Activated CD4-positive, alpha-beta T cell treated with anti-CD3 and anti-CD28 coated beads, Interleukin-10, Interleukin-2, amounts not matched to agents 100 ng/mL and 50 ng/mL, durations not matched to agents 16 hours and 8 hours (primary cell): ENCODE data around the gene GALNT15.

Experiments
- DNase-seq: peaks from one replicate; pipeline ENCODE4 v3.0.0-alpha.2; 2020

The GALNT15 gene

DNA sequence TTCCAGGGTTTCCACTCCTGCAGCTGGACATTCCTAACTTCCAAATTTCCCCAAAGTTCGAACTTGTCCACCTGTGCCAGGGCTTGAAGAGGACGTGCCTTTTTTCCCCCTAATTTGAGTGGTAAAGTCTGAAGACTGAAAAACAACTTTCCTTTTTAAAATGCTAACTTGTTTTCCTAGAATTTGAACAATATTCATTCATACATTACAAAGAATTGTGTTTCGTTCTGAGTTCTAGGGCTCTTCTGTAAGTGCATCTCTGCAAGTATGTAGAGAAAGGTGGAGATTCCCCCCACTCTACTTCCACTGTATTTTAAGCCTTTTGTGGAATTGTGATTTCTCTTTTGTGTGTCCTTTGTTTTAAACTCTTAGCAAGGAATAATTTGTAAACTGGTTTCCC is 80.8 kb downstream of the GALNT15 start:
- DNase-seq = peak; percentile 41

- DNase-seq = no peak
Measured at GRCh38 chr3:16255726-16256125, 81.2 kb downstream of the GALNT15 start.

- peak; percentile 20 for DNase-seq
Measured at GRCh38 chr3:16257309-16257708, 82.8 kb downstream of the GALNT15 start.

DNA sequence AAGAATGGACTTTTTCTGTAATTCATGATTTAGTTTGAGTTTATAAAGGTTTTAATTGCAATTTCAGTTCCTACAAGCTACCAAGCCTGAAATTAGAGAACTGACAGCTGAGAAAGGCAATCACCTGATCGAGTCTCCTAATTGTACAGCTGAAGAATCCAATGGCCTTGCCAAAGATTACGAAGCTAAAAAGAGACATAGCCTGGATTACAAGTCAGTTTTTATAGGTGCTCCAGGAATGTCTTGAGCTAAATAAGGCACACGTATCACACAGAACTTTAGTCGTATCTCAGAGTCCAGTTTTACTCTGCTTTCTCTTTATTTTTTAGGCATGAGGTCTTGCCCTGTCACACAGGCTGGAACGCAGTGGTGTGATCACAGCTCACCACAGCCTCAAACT is 83.7 kb downstream of the GALNT15 start:
- DNase-seq = no peak

DNA sequence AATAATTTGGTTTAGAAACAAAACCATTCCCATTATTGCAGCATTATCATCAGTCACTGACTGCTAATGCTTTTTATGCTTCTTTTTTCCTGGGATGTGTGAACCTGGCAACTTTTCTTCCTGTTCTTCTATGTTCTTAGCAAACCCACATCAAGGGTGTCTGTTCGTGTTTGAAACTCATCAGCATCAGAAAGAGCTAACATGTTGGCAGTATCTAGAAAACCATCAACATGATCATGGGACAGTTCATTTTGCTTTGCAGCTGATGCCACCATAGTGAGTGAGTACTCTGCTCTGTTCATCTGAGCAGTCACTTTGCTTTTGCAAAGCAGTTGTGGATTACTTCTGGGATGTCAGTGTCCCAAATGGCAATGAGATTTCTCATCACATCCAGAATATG is 84.4 kb downstream of the GALNT15 start:
- no peak for DNase-seq

DNA sequence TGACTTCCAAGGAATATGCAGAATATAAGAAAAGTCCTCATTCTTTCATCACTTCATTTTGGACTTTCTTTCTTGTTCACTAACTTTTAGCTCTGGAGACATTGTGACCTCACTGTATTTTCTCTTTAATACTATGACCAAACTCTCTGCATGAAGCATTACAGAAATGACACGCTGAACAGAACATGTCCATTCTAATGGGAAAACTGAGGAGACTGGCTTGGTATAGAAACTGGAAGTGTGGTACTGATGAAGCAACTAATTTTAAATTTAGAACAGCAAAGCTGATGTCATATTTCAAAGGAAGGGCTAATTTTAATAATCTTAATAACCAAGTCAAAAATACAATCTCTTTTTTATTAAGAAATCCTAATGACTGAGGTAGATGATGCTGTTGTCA is 85.6 kb downstream of the GALNT15 start:
- DNase-seq = no peak

GRCh38 chr3:16262174-16262573 is 87.7 kb downstream of the GALNT15 start:
- no peak for DNase-seq

- DNase-seq = no peak
Measured at GRCh38 chr3:16264174-16264707, 89.8 kb downstream of the GALNT15 start.

- DNase-seq = peak; percentile 99
Measured at GRCh38 chr3:16264708-16265454, 90.4 kb downstream of the GALNT15 start, which contains the start of the genes DPH3 and OXNAD1. TSS of gene DPH3 (minus strand) at chr3:16264943. CDS start at chr3:16264876, 67 bp downstream. TSS of gene OXNAD1 (plus strand) at chr3:16265212. CDS start at chr3:16270953, 5,741 bp downstream.

DNA sequence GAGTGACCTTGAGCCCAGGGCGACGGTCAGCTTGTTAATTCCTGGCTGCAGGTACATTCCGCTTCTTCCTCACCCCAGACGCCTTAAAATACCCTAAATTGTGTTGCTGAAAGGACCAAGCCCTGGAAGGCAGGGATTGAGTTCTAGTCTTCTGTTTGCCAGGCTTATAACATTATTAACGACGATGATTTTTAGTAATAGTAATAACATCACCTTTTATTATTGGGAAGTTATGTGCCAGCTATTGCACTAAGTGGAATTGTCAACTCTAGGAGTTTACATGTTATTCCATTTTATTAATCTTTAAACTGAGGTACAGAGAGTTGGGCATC is 90.9 kb downstream of the GALNT15 start:
- no peak for DNase-seq

DNA sequence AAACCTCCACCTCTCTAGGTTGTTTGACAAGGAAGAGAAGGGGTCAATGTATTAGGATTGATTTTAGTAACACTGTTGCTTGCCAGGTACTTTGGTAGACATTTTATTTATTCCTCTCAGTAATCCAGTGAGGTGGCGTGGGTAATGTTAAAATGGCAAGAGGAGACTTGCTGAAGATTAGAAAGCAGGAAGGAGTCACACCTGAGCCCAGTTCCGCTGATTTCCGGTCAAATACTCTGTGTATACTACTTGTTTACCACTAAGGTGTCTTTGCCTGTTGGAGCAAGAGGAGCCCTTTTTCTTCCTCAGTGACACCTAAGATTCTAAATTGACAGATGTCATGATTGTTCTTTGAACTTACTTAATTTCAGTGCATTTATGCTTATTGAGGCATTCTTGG is 92.2 kb downstream of the GALNT15 start:
- DNase-seq = no peak

- no peak for DNase-seq
Measured at GRCh38 chr3:16270855-16271254, 96.4 kb downstream of the GALNT15 start.

- no peak for DNase-seq
Measured at GRCh38 chr3:16272588-16272987, 98.1 kb downstream of the GALNT15 start.

GRCh38 chr3:16273867-16274266 is 99.4 kb downstream of the GALNT15 start:
- no peak for DNase-seq

DNA sequence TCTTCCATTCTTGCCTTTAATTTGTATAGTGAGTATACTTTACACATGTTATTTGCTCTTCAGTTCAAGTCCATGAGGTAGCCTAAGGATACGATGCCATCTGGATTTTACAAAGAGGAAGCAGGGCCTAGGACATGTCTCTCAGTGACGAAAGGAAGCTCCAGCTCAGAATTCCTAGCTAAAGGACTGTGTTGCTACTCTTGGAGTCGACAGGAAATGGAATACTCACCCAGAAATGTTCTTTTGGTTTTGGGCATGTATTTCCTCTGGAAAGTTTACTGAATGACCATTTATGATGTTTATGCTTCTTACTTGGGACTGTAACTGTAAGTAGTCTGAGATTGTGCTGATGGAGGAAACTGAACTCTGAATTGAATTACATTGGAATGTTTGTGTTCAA is 103.0 kb downstream of the GALNT15 start:
- no peak for DNase-seq

DNA sequence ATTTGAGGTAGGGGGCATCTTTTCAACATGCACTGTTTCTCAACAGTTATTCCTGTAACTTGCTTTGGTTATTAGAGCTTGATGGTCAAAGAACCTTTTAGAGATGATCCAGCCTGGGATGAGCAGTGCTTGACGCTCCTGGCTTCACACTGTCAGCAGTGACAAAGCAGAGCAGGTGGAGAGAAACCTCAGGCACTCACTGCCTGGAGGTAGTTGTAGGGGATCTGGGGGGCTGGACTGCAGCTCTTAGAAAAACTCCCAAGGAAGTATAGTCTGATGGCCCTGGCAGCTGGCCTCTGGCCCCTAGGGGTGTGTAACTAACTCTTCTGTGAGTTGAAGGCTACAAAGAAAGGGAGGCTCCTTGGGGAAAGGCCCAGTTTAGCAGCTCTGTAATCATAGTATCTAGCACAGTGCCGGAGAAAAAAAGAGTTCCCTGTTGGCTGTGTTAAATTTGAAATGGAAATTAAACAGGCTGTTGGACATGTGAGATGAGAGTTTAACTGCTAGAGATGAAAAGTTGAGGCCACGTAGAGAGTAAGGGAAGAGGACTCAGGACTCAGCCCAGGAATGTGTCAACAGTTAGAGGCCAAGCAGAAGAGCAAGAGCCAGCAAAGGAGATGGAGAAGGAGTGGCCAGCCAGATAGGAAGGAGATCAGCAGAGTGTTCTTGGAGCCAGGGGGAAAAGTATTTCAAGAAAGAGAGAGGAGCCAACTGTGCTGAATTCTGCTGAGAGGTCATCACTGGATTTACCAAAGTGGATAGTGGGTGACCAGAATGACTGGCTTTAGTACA is 104.7 kb downstream of the GALNT15 start:
- no peak for DNase-seq

DNA sequence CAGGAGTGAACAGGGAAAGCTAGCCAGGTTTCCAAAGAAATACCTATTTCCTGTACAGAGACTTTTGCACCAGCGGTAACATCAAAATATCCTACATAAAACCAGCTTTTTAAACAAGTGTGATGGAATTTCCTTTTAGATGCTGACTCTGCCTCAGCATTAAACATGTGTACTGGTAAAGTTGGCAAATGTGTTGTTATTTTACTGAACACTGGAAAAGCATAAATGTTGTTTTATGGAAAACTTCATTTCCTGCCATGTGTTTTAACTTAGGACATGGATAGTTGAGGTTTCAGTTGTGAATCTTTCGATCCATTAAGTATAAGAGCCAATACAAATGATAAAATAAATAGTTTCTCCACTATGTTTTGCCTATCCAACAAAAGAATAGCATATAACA is 106.2 kb downstream of the GALNT15 start:
- DNase-seq = no peak
